Measurements from ENCODE around the gene ZNF506. TPM values are rescaled to one million over a fixed set of nuclear protein-coding genes. Genes with fewer than 3 reads are reported as not detected.

The ZNF506 gene
- total RNA-seq, 1 donor from 2014 or later = 39.0 TPM

DNA sequence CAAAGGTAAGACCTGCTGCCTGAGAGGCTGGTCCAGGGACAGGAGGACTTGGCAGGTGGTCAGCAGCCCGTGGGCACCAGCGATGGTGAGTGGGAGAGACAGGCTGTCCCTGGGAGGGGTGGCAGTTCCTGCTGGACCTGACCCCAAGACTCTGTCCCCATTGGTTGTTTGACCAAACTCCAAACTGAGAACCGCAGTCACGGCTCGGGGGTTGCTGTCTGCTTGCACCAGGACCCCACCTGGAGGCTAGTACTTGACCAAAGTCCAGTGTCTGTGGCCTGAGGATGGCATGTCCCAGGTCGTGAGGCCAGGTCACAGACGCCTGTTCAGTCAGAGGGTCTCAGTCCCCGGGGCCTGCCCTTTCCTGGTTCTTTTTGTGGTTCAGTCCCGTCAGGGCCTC is 78.8 kb downstream of the ZNF506 start:
- H3K9me3 Mint-ChIP-seq (ENCODE audit: unreplicated experiment) = peaks cover 13% of the 10 kb centered on the region
- H3K27ac Mint-ChIP-seq (ENCODE audit: unreplicated experiment) = no peak overlapping the region
- no peak overlapping the region for H3K4me3 Mint-ChIP-seq (ENCODE audit: unreplicated experiment)
- H3K27me3 Mint-ChIP-seq (ENCODE audit: unreplicated experiment) = no peaks in the 10 kb centered on the region
- H3K4me1 Mint-ChIP-seq (ENCODE audit: low read depth, unreplicated experiment) = no peaks in the 10 kb centered on the region
- peaks cover 9% of the 10 kb centered on the region for H3K36me3 Mint-ChIP-seq (ENCODE audit: unreplicated experiment)
- TF ChIP-seq, protein P1, sequence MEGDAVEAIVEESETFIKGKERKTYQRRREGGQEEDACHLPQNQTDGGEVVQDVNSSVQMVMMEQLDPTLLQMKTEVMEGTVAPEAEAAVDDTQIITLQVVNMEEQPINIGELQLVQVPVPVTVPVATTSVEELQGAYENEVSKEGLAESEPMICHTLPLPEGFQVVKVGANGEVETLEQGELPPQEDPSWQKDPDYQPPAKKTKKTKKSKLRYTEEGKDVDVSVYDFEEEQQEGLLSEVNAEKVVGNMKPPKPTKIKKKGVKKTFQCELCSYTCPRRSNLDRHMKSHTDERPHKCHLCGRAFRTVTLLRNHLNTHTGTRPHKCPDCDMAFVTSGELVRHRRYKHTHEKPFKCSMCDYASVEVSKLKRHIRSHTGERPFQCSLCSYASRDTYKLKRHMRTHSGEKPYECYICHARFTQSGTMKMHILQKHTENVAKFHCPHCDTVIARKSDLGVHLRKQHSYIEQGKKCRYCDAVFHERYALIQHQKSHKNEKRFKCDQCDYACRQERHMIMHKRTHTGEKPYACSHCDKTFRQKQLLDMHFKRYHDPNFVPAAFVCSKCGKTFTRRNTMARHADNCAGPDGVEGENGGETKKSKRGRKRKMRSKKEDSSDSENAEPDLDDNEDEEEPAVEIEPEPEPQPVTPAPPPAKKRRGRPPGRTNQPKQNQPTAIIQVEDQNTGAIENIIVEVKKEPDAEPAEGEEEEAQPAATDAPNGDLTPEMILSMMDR (IDR thresholded peaks at IDR 0.05; ENCODE audit: partially characterized antibody, unreplicated experiment) = no peak
- no peak for DNase-seq

Other genes with a start within 250 kb of the ZNF506 start
- 56.1 TPM for gene PBX4, start 203.1 kb downstream of the ZNF506 start, total RNA-seq (ENCODE audit: unreplicated experiment)
- gene LPAR2, start 193.5 kb downstream of the ZNF506 start, total RNA-seq (ENCODE audit: unreplicated experiment) = 364 TPM
- 204 TPM for gene GMIP, start 178.1 kb downstream of the ZNF506 start, total RNA-seq (ENCODE audit: unreplicated experiment)
- 92.7 TPM for gene ATP13A1, start 158.1 kb downstream of the ZNF506 start, total RNA-seq (ENCODE audit: unreplicated experiment)
- gene ZNF101, start 152.9 kb downstream of the ZNF506 start, total RNA-seq (ENCODE audit: unreplicated experiment) = 8.0 TPM
- 10.9 TPM for gene ZNF14, start 88.6 kb downstream of the ZNF506 start, total RNA-seq (ENCODE audit: unreplicated experiment)
- 56.0 TPM for gene ZNF253, start 44.1 kb upstream of the ZNF506 start, total RNA-seq (ENCODE audit: unreplicated experiment)
- 50.1 TPM for gene ZNF93, start 79.2 kb upstream of the ZNF506 start, total RNA-seq (ENCODE audit: unreplicated experiment)
- 23.9 TPM for gene ZNF682, start 217.8 kb upstream of the ZNF506 start, total RNA-seq (ENCODE audit: unreplicated experiment)

All from glutamatergic neuron (in vitro differentiated cells).